DND-41 (cell line): ENCODE measurements around the gene TACC3.

ENCODE experiments used
- EZH2 ChIP-seq: IDR thresholded peaks from 3 replicates; pipeline ENCODE4 v1.6.1; 2012; ENCODE audit warnings: borderline replicate concordance, low read depth, mild to moderate bottlenecking, moderate library complexity, low read length, inconsistent platforms; ENCODE audit not compliant: severe bottlenecking
- TF ChIP-seq, protein P1 (sequence below): IDR thresholded peaks from 2 replicates; pipeline ENCODE4 v1.5.1; 2012; ENCODE audit warnings: borderline replicate concordance, low read length, moderate library complexity, mild to moderate bottlenecking; ENCODE audit not compliant: poor library complexity, severe bottlenecking; ENCODE audit errors: extremely low read depth

DNA sequence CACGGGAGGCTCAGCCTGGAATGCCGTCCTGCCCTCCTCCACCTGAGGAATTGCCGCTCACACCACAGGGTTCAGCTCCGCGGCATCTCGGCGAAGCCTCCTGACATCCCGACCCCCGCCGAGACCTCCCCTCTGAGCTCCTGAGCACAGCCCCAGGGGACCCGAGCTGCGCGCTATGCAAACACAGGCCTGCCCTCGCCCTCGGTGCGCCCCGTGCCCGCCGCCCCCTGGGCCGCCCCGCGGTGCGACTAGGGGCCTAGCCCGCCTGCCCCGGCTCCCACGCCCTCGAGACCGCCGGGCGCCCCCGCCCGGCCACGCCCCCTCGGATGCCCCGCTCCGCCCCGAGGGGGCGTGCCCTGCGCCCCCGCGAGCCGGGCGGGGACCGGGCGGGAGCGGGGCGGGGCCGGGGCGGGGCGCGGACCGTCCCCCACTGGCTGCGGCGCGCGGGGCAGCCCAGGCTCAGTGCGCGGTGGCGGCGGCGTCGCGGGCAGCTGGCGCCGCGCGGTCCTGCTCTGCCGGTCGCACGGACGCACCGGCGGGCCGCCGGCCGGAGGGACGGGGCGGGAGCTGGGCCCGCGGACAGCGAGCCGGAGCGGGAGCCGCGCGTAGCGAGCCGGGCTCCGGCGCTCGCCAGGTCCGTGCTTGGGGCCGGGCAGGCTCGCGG, 71.6 kb downstream of the TACC3 start, which contains the start of gene FGFR3:
- TF ChIP-seq, protein P1, sequence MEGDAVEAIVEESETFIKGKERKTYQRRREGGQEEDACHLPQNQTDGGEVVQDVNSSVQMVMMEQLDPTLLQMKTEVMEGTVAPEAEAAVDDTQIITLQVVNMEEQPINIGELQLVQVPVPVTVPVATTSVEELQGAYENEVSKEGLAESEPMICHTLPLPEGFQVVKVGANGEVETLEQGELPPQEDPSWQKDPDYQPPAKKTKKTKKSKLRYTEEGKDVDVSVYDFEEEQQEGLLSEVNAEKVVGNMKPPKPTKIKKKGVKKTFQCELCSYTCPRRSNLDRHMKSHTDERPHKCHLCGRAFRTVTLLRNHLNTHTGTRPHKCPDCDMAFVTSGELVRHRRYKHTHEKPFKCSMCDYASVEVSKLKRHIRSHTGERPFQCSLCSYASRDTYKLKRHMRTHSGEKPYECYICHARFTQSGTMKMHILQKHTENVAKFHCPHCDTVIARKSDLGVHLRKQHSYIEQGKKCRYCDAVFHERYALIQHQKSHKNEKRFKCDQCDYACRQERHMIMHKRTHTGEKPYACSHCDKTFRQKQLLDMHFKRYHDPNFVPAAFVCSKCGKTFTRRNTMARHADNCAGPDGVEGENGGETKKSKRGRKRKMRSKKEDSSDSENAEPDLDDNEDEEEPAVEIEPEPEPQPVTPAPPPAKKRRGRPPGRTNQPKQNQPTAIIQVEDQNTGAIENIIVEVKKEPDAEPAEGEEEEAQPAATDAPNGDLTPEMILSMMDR = no peak
- TF ChIP-seq EZH2 = no peak
